Kidney epithelial cell (primary cell): ENCODE measurements around the gene CTBP2. TPM values are rescaled to one million over a fixed set of nuclear protein-coding genes. Genes with fewer than 3 reads are reported as not detected.
A peak's percentile ranks its signal among the peaks of the same experiment; 100 is the strongest.
"Not testable (repeated sequence)": the region's sequence is repeated elsewhere in the genome, so short reads cannot be mapped to it uniquely, and the experiment has no call there.

Experiments
- DNase-seq: peaks from one replicate; pipeline ENCODE4 v3.0.0-alpha.2; 2010; ENCODE audit warnings: low read depth
- H3K27me3 ChIP-seq: 2 replicates; pipeline ENCODE4 v1.6.0; 2011; ENCODE audit warnings: low read length; ENCODE audit not compliant: control insufficient read depth, insufficient read depth
- H3K36me3 ChIP-seq: 2 replicates; pipeline ENCODE4 v1.5.1; 2011; ENCODE audit warnings: low read length; ENCODE audit not compliant: control insufficient read depth, insufficient read depth
- H3K4me3 ChIP-seq: 2 replicates; pipeline ENCODE4 v1.5.1; 2011; ENCODE audit warnings: low read depth, mild to moderate bottlenecking, control low read depth, low read length
- total RNA-seq: library from RNA; depleted of rRNA; stranded (reverse); fragments of >200 nt; gene quantifications from 2 replicates; pipeline ENCODE4 v1.2.3, GENCODE V29; 2015
- TF ChIP-seq, protein P1 (sequence below): IDR thresholded peaks from 2 replicates; pipeline ENCODE4 v1.5.1; 2011; ENCODE audit warnings: mild to moderate bottlenecking, moderate library complexity, low read length, control low read depth, inconsistent platforms; ENCODE audit not compliant: insufficient read depth, poor library complexity, severe bottlenecking

Gene CTBP2
- total RNA-seq, 1 donor from 2014 or later: 136 TPM

DNA sequence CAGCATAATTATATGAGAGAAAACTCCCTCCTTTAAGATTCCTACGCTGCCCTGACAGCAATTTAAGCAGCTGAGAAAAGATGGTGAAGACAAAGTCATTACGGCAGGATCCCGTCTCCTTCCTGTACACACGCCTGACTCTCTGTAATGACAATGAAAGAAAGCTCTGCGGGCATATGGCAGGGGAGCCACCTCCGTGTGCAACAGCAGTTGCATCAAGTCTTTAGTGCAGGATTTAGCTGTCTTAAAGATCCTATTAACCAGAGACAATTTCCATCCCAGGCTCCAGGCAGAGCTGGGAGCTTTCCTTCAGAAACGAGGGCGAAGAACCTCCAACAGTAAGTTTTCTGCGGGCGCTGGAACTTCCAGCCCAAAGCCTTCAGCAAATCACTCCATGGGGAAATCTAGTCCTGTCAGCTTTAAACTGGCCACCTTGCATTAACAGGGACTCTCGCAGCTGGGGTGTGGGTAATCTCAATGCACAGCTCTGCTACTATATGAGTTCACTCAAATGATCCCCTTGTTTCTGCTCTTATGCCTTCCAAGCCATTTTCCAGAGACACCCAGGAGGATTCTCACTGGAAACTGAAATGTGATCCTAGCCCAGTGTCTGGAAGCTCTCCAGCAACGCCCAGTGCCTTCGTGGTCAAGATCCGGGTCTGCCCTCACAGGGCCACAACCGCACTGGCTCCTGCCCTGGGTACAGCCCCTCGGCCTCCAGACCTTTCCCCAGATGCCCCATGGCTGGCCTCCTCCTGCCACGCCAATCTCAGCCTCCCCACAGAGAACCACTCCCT lies 74.9 kb downstream of the CTBP2 start:
- TF ChIP-seq, protein P1, sequence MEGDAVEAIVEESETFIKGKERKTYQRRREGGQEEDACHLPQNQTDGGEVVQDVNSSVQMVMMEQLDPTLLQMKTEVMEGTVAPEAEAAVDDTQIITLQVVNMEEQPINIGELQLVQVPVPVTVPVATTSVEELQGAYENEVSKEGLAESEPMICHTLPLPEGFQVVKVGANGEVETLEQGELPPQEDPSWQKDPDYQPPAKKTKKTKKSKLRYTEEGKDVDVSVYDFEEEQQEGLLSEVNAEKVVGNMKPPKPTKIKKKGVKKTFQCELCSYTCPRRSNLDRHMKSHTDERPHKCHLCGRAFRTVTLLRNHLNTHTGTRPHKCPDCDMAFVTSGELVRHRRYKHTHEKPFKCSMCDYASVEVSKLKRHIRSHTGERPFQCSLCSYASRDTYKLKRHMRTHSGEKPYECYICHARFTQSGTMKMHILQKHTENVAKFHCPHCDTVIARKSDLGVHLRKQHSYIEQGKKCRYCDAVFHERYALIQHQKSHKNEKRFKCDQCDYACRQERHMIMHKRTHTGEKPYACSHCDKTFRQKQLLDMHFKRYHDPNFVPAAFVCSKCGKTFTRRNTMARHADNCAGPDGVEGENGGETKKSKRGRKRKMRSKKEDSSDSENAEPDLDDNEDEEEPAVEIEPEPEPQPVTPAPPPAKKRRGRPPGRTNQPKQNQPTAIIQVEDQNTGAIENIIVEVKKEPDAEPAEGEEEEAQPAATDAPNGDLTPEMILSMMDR: no peak

DNA sequence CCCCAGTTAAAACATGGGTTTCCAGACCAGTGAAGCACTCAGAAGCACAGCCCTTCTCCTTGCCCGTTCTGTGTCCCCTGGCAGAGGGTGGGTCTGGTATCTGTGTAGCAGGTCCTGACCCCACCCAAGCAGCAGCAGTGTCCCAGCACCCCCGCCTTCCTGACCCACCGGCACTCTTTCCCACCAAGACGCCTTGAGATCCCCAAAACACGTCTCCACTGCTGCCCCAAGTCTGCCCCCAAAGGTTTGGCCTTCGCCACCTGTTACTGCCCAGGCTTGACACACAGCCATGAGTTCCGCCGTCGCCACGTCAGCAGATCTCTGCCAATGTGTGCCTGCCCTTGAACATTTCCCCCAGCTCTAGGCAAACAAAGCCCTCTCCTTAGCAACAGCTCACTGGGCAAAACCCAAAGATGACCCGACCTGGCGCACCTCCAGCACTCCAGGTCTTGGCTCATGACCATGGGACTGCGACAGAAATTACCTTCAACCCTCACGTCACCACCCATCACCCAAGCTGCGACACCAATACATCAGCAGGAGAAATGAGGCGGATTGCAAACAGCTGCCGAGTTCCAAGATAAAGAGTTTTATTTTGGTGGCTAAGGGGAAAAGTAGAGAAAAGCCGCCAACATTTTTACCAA lies 75.6 kb downstream of the CTBP2 start:
- TF ChIP-seq, protein P1: no peak
- no peaks in the 10 kb centered on the region for H3K36me3 ChIP-seq
- no peak for DNase-seq
- no peaks in the 10 kb centered on the region for H3K27me3 ChIP-seq
- no peak overlapping the region for H3K4me3 ChIP-seq

More for the DNA sequence above, 74.9 kb downstream of the CTBP2 start:
- Histone ChIP-seq H3K27me3 (no peaks in the 10 kb centered on the region), H3K4me3 (no peak overlapping the region), H3K36me3 (no peaks in the 10 kb centered on the region)
- no peak for DNase-seq

DNA sequence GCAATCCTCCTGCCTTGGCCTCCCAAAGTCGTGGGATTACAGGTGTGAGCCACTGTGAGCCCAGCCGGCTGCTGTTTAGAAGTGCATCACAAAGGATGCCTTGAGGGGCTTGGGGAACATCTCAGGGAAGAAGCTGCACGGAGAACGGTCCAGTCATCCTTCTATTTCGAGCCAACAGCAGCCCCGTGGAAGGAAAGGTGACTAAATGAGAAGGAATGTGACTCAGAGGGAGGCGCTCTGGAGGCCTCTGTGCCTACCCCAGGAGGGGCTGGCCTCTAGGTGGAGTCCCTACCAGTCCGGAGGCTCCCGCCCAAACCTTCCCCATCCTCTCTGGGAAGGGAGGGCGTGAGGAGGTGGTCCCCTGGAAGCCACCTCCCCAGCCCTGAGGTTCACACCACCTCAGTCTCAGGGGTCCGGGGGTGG lies 76.2 kb downstream of the CTBP2 start:
- no peak overlapping the region for H3K4me3 ChIP-seq
- DNase-seq: no peak
- H3K36me3 ChIP-seq: no peaks in the 10 kb centered on the region
- TF ChIP-seq, protein P1: peak; percentile 42
- H3K27me3 ChIP-seq: no peaks in the 10 kb centered on the region

DNA sequence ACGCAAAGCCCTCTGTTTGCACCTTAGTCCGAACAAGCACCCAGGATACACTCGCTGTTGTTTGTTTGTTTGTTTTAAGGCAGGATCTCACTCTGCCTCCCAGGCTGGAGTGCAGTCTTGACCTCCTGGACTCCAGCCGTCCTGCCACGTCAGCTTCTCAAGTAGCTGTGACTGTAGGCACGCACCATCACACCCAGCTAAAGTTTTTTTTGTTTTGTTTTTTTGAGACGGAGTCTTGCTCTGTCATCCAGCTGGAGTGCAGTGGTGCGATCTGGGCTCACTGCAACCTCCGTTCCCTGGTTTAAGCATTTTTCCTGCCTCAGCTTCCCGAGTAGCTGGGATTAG lies 76.8 kb downstream of the CTBP2 start:
- TF ChIP-seq, protein P1: no peak
- no peaks in the 10 kb centered on the region for H3K36me3 ChIP-seq
- no peaks in the 10 kb centered on the region for H3K27me3 ChIP-seq
- DNase-seq: no peak
- no peak overlapping the region for H3K4me3 ChIP-seq

DNA sequence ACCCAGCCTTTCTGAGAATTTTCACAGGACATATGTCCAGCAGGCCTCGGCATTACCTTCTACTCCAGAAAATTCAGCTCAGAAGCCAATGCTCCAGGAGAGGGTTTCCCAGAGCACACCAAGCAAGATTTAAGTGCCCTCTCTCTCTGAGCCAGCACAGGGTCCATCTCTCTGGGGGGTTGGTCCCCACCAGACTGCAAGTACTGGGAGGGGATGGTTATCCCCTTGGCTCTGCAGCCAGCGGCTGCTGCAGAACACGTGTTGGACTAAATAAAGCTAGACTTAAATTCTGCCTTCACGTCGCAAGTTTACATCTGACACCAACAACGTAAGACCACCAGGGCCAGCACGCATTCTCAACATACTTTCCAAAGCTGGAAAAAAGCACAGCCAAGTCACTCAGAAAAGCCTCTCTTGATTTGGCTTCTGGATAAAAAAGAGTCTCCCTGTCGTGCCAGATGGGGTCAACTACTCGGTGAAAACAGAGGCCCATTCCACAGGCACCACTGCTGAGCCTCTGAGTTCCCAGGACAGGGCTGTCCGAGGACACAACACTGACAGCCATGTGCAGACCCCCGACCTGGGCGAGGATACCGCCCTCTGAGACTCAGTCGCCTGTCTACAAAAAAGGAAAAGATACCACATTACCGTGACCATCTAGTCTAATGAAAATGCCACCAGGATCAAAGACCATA lies 77.3 kb downstream of the CTBP2 start:
- Histone ChIP-seq H3K27me3 (no peaks in the 10 kb centered on the region), H3K4me3 (no peak overlapping the region), H3K36me3 (no peaks in the 10 kb centered on the region)
- TF ChIP-seq, protein P1: no peak
- no peak for DNase-seq

DNA sequence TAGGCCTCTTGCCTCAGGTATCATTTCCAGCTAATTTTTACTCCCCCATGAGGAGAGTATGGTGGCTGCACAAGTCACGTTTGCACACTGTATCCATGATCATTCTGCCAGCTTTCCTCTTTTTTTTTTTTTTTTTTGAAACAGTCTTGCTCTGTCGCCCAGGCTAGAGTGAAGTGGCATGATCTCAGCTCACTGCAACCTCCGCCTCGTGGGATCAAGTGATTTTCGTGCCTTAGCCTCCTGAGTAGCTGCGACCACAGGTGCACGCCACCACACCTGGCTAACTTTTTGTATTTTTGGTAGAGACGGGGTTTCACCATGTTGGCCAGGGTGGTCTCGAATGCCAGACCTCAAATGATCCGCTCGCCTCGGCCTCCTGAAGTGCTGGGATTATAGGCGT lies 77.9 kb downstream of the CTBP2 start:
- not testable (repeated sequence) for H3K4me3 ChIP-seq, DNase-seq, H3K36me3 ChIP-seq, H3K27me3 ChIP-seq
